BJ (cell line): ENCODE measurements around the gene AADACL3. TPM values are rescaled to one million over a fixed set of nuclear protein-coding genes. Genes with fewer than 3 reads are reported as not detected.
A peak's percentile ranks its signal among the peaks of the same experiment; 100 is the strongest.

Experiments
- CTCF ChIA-PET: fragments of 350-600 bp; formaldehyde crosslinking; extraction: SDS; loops from one replicate; lab custom pipeline; 2021; ENCODE audit warnings: antibody characterized with exemption, inconsistent platforms; lab: Yijun Ruan, JAX
- POLR2A ChIA-PET: fragments of 300-600 bp; sonication (Branson Sonifier 250); formaldehyde crosslinking; extraction: SDS; loops from one replicate; lab custom pipeline; 2021; ENCODE audit warnings: antibody characterized with exemption; lab: Charles Lee
- DNase-seq: peaks from one replicate; pipeline ENCODE4 v3.0.0-alpha.2; 2011; ENCODE audit warnings: low read depth
- H3K27me3 ChIP-seq: 2 replicates; pipeline ENCODE4 v1.6.0; 2011; ENCODE audit warnings: low read length; ENCODE audit not compliant: control insufficient read depth, insufficient read depth
- H3K36me3 ChIP-seq: 2 replicates; pipeline ENCODE4 v1.5.1; 2011; ENCODE audit warnings: low read length; ENCODE audit not compliant: control insufficient read depth, insufficient read depth
- H3K4me3 ChIP-seq: 2 replicates; pipeline ENCODE4 v1.5.1; 2011; ENCODE audit warnings: low read depth, mild to moderate bottlenecking, control low read depth, low read length
- CTCF ChIP-seq: IDR thresholded peaks from 2 replicates; pipeline ENCODE4 v1.5.1; 2011; ENCODE audit warnings: low read depth, mild to moderate bottlenecking, control low read depth, inconsistent platforms, low read length, moderate library complexity; ENCODE audit not compliant: insufficient read depth
- polyA plus RNA-seq: library from polyadenylated mRNA; depleted of rRNA; stranded (reverse); fragments of >200 nt; gene quantifications from 2 replicates; pipeline ENCODE4 v1.2.3, GENCODE V29; 2011

AADACL3 gene
- polyA plus RNA-seq, 1 experiment: not detected

GRCh38 chr1:12734651-12735050 is 18.7 kb downstream of the AADACL3 start:
- ChIA-PET CTCF (no interaction called here), POLR2A (no interaction called here)
- no peaks in the 10 kb centered on the region for H3K27me3 ChIP-seq
- H3K4me3 ChIP-seq: no peak overlapping the region
- no peak for DNase-seq
- H3K36me3 ChIP-seq: no peaks in the 10 kb centered on the region
- no peak for TF ChIP-seq CTCF

- POLR2A ChIA-PET: no interaction called here
- TF ChIP-seq CTCF: no peak
- no peak for DNase-seq
- Histone ChIP-seq H3K36me3 (no peaks in the 10 kb centered on the region), H3K27me3 (no peaks in the 10 kb centered on the region), H3K4me3 (no peak overlapping the region)
- CTCF ChIA-PET: no interaction called here
Observed at GRCh38 chr1:12738934-12739333, 23.0 kb downstream of the AADACL3 start.

GRCh38 chr1:12739613-12740012 is 23.7 kb downstream of the AADACL3 start:
- H3K36me3 ChIP-seq: no peaks in the 10 kb centered on the region
- CTCF ChIA-PET: no interaction called here
- no peak overlapping the region for H3K4me3 ChIP-seq
- POLR2A ChIA-PET: no interaction called here
- DNase-seq: no peak
- H3K27me3 ChIP-seq: no peaks in the 10 kb centered on the region
- TF ChIP-seq CTCF: no peak

- POLR2A ChIA-PET: no interaction called here
- DNase-seq: no peak
- H3K27me3 ChIP-seq: no peaks in the 10 kb centered on the region
- no peaks in the 10 kb centered on the region for H3K36me3 ChIP-seq
- TF ChIP-seq CTCF: no peak
- CTCF ChIA-PET: no interaction called here
- no peak overlapping the region for H3K4me3 ChIP-seq
Observed at GRCh38 chr1:12741946-12742345, 26.0 kb downstream of the AADACL3 start.

GRCh38 chr1:12745126-12745991 is 29.4 kb downstream of the AADACL3 start:
- ChIA-PET CTCF (no interaction called here), POLR2A (interaction anchor here (0.6 kb wide), 1 partner anchor 19 kb away, joined by 3 read pairs; no protein-coding TSS in a partner anchor)
- peak; percentile 31 for DNase-seq
- no peak for TF ChIP-seq CTCF
- Histone ChIP-seq H3K27me3 (no peaks in the 10 kb centered on the region), H3K36me3 (no peaks in the 10 kb centered on the region), H3K4me3 (no peak overlapping the region)
